Activated naive CD8-positive, alpha-beta T cell treated with anti-CD3 and anti-CD28 coated beads for 36 hours (primary cell): ENCODE data around the gene MPV17L2. TPM values are rescaled to one million over a fixed set of nuclear protein-coding genes. Genes with fewer than 3 reads are reported as not detected.
A peak's percentile ranks its signal among the peaks of the same experiment; 100 is the strongest.

Experiments
- DNase-seq: peaks from one replicate; pipeline ENCODE4 v3.0.0; 2021
- H3K27ac Mint-ChIP-seq: one replicate; pipeline ENCODE4 v1.8.0; 2022; ENCODE audit warnings: mild to moderate bottlenecking, moderate library complexity, mixed read lengths
- H3K27me3 Mint-ChIP-seq: one replicate; pipeline ENCODE4 v1.8.0; 2022; ENCODE audit warnings: mild to moderate bottlenecking, mixed read lengths
- H3K36me3 Mint-ChIP-seq: one replicate; pipeline ENCODE4 v1.8.0; 2021; ENCODE audit warnings: mild to moderate bottlenecking, mixed read lengths
- H3K4me1 Mint-ChIP-seq: one replicate; pipeline ENCODE4 v1.8.0; 2021; ENCODE audit warnings: mixed read lengths
- H3K4me3 Mint-ChIP-seq: one replicate; pipeline ENCODE4 v1.8.0; 2022; ENCODE audit warnings: mild to moderate bottlenecking, moderate library complexity, mixed read lengths
- H3K9me3 Mint-ChIP-seq: one replicate; pipeline ENCODE4 v1.8.0; 2022; ENCODE audit warnings: mixed read lengths
- total RNA-seq, 2 experiments: library from RNA; stranded (reverse); gene quantifications; one replicate each; pipeline ENCODE4 v1.2.3, GENCODE V29; 2021

MPV17L2 gene
- total RNA-seq, 2 experiments from 2014 or later: 15.2 to 16.7 TPM

- Mint-ChIP-seq H3K9me3 (no peaks in the 10 kb centered on the region), H3K27me3 (peaks cover 4% of the 10 kb centered on the region), H3K27ac (peak overlapping the region; percentile 82), H3K4me3 (peak overlapping the region; percentile 86), H3K4me1 (peaks cover 17% of the 10 kb centered on the region), H3K36me3 (peaks cover 8% of the 10 kb centered on the region)
- no peak for DNase-seq
Measured at GRCh38 chr19:18194181-18194530, 1.1 kb downstream of the MPV17L2 start.

GRCh38 chr19:18194554-18195238, 1.7 kb downstream of the MPV17L2 start:
- Mint-ChIP-seq H3K27me3 (peaks cover 4% of the 10 kb centered on the region), H3K4me3 (peak overlapping the region; percentile 86), H3K9me3 (no peaks in the 10 kb centered on the region), H3K27ac (peak overlapping the region; percentile 23), H3K36me3 (peaks cover 8% of the 10 kb centered on the region), H3K4me1 (peaks cover 17% of the 10 kb centered on the region)
- peak; percentile 22 for DNase-seq

DNA sequence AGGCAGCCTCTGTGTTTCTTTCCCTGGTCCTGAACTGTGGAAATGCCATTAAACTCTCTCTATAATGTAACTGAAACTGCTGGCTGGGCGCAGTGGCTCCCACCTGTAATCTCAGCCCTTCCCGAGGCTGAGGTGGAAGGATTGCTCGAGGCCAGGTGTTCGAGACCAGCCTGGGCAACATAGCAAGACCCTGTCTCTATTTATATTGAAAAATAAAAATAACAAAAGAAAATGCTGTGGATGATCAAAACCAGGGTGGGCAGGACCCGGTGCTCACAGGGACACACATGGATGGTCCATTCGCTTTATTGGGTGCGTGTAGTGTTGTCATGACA, 3.5 kb downstream of the MPV17L2 start:
- DNase-seq: no peak
- H3K27me3 Mint-ChIP-seq: peaks cover 4% of the 10 kb centered on the region
- H3K27ac Mint-ChIP-seq: no peak overlapping the region
- peaks cover 10% of the 10 kb centered on the region for H3K36me3 Mint-ChIP-seq
- peaks cover 17% of the 10 kb centered on the region for H3K4me1 Mint-ChIP-seq
- no peaks in the 10 kb centered on the region for H3K9me3 Mint-ChIP-seq
- no peak overlapping the region for H3K4me3 Mint-ChIP-seq

DNA sequence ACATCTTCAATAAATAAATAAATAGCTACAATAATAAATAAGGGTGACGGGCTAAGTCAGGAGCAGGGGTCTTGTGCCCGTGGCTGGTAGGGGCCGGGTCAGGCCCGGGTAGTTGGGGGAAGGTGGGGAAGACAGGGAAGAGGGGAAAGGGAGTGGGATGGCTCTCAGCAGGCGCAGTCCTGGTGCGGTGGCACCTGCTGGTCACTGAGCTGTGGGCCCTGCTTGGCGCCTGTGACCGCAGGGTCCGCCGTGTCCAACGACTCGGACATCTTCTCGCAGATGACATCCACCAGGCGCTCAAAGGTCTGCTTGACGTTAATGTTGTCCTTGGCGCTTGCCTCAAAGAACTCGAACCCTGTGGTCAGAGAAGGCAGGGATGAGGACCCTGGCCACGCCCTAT, 4.3 kb downstream of the MPV17L2 start:
- peaks cover 4% of the 10 kb centered on the region for H3K27me3 Mint-ChIP-seq
- no peak for DNase-seq
- H3K27ac Mint-ChIP-seq: no peak overlapping the region
- H3K4me3 Mint-ChIP-seq: no peak overlapping the region
- H3K9me3 Mint-ChIP-seq: no peaks in the 10 kb centered on the region
- peaks cover 15% of the 10 kb centered on the region for H3K36me3 Mint-ChIP-seq
- peaks cover 14% of the 10 kb centered on the region for H3K4me1 Mint-ChIP-seq

DNA sequence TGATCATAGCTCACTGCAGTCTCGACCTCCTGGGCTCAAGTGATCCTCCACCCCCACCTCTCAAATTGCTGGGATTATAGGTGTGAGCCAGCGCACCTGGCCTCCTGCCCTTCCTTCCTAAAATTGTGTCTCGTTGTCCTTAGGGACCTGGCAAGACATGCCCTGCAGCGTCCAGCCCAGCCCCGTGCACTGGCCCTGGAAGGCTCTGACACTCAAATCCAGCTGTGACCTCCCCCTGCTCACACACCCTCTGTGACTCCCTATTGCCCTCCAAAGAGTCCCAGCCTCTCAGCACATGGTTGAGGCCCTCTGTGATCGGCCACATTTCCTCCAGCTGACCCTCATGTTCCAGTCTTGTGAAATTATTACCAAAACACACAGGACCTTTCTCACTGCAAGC, 4.9 kb downstream of the MPV17L2 start:
- Mint-ChIP-seq H3K4me1 (peaks cover 14% of the 10 kb centered on the region), H3K36me3 (peaks cover 17% of the 10 kb centered on the region), H3K9me3 (no peaks in the 10 kb centered on the region), H3K27me3 (peaks cover under 1% of the 10 kb centered on the region), H3K4me3 (no peak overlapping the region), H3K27ac (peak overlapping the region; percentile 62)
- DNase-seq: no peak

- H3K36me3 Mint-ChIP-seq: peaks cover 16% of the 10 kb centered on the region
- no peak overlapping the region for H3K27ac Mint-ChIP-seq
- H3K4me1 Mint-ChIP-seq: peaks cover 18% of the 10 kb centered on the region
- H3K27me3 Mint-ChIP-seq: no peaks in the 10 kb centered on the region
- no peaks in the 10 kb centered on the region for H3K9me3 Mint-ChIP-seq
- no peak overlapping the region for H3K4me3 Mint-ChIP-seq
- no peak for DNase-seq
Measured at GRCh38 chr19:18198374-18198773, 5.4 kb downstream of the MPV17L2 start.

GRCh38 chr19:18202397-18202777, 9.4 kb downstream of the MPV17L2 start:
- no peaks in the 10 kb centered on the region for H3K27me3 Mint-ChIP-seq
- no peak overlapping the region for H3K27ac Mint-ChIP-seq
- H3K36me3 Mint-ChIP-seq: peaks cover 16% of the 10 kb centered on the region
- peak overlapping the region; percentile 90 for H3K4me3 Mint-ChIP-seq
- H3K4me1 Mint-ChIP-seq: peaks cover 15% of the 10 kb centered on the region
- no peaks in the 10 kb centered on the region for H3K9me3 Mint-ChIP-seq
- DNase-seq: no peak

- peak overlapping the region; percentile 84 for H3K27ac Mint-ChIP-seq
- H3K4me3 Mint-ChIP-seq: peak overlapping the region; percentile 90
- H3K36me3 Mint-ChIP-seq: peaks cover 16% of the 10 kb centered on the region
- H3K9me3 Mint-ChIP-seq: no peaks in the 10 kb centered on the region
- H3K4me1 Mint-ChIP-seq: peaks cover 15% of the 10 kb centered on the region
- DNase-seq: peak; percentile 48
- H3K27me3 Mint-ChIP-seq: no peaks in the 10 kb centered on the region
Measured at GRCh38 chr19:18202778-18203407, 9.9 kb downstream of the MPV17L2 start.

GRCh38 chr19:18203408-18203862, 10.4 kb downstream of the MPV17L2 start:
- Mint-ChIP-seq H3K36me3 (peaks cover 12% of the 10 kb centered on the region), H3K9me3 (no peaks in the 10 kb centered on the region), H3K27me3 (peaks cover under 1% of the 10 kb centered on the region), H3K4me3 (peak overlapping the region; percentile 90), H3K4me1 (peaks cover 15% of the 10 kb centered on the region), H3K27ac (peak overlapping the region; percentile 84)
- DNase-seq: no peak

DNA sequence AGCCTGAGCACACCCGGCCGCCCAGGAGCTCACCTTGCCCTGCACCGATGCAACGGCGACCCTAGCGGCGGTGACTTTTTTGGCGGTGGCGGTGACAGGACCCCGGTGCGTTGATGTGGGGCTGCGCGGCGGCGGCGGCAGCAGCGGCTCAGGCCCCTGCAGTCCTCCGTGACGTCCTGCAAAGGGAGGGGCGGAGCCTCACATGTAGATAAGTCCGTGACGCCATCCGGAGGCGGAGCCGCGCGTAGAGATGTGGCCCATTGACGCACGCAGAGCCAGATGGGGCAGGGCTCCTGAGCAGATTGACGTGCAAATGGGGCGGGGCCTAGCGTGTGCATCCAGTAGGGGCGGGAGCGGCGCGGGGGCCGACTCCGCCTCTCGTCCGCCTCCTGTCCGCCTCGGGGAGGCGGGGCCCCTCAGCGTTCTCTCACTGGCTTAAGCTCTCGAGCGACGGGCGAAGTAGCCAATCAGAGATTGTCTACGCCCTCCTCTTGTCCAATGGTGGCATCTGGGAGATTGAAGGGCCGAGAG, 10.9 kb downstream of the MPV17L2 start, which contains the start of gene RAB3A:
TSS of gene RAB3A (minus strand) at position 180 of the 531 bp plus-strand sequence. CDS start 1,302 bp downstream, outside the sequence.
- peak; percentile 100 for DNase-seq
- H3K27ac Mint-ChIP-seq: peak within 1 kb of the TSS; percentile 84
- peaks cover 16% of the 10 kb centered on the region for H3K4me1 Mint-ChIP-seq

DNA sequence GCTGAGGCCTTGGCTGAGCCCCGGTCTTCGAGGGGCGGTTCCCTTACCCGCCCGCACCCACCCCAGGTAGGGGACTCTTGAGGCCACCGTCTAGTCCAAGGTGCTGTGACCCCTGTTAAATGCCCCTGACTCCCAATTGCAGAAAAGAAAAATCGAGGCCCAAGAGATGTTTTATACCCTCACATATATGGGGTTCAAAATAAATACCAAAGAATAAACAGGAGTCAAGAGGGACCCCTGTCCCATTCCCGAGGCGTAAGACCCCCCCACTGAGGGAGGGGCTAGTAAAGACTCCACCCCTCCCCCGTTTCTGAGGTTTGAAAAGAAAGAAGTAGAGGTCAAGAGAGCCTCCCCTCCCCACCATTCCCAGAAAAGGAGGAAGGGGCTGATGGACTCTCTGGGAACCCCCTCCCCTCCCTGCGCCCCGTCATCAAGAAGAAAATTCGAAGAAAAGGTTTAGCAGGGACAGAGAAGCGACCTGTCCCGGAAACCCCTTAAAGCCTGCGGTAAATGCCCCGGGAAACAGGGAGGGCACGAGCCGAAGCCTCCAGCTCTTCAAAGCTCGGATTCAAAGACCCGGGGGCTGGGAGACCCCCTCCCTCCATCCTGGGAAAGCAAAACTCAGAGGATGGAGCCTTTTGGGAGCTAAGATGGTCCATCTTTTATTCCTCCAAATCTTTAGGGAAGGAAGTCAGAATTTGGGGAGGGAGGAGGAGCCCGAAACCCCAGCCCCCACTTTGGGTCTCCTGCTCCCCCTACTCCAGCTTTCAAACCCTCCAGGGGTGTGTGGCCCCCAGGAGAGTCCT, 11.6 kb downstream of the MPV17L2 start:
- peak overlapping the region; percentile 84 for H3K27ac Mint-ChIP-seq
- no peaks in the 10 kb centered on the region for H3K9me3 Mint-ChIP-seq
- H3K36me3 Mint-ChIP-seq: peaks cover 10% of the 10 kb centered on the region
- H3K27me3 Mint-ChIP-seq: peaks cover 8% of the 10 kb centered on the region
- H3K4me3 Mint-ChIP-seq: peak overlapping the region; percentile 83
- H3K4me1 Mint-ChIP-seq: peaks cover 16% of the 10 kb centered on the region
- DNase-seq: no peak

More for the DNA sequence above, 10.9 kb downstream of the MPV17L2 start, which contains the start of gene RAB3A:
- Mint-ChIP-seq H3K36me3 (peaks cover 10% of the 10 kb centered on the region), H3K27me3 (peaks cover 6% of the 10 kb centered on the region), H3K4me3 (peak within 1 kb of the TSS; percentile 90), H3K9me3 (no peaks in the 10 kb centered on the region)

DNA sequence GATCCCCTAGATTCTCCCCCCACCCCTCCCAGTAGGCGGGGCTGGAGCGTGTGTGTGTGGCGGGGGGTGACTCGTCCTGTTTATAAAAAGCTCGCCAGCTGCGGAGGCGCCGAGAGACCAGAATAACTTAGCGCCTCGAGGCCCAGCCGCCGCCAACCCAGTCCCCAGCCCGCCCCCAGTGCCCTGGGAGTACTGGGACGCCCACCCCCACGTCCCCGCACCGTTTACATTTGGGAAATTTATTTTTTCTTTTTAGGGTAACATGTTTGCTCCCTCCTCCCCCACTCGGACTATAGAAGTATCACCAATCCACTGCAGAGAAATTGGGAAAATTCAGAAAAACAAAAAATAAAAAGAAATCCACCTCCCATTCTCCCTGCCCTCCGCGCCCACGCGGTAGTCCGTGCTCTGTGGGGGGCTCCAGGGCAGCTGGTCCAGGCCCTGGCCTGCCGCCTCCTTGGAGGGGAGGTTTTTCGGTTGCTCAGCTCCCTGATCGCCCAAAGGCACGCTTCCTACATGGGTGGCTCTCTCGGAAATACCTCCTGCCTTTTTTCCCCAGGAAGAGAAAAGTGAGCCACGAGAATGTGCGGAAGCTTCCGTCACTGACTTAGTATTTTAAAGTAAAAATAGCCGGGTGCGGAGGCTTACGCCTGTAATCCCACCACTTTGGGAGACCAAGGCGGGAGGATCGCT, 12.3 kb downstream of the MPV17L2 start:
- peak overlapping the region; percentile 83 for H3K4me3 Mint-ChIP-seq
- peaks cover 16% of the 10 kb centered on the region for H3K4me1 Mint-ChIP-seq
- peaks cover 15% of the 10 kb centered on the region for H3K27me3 Mint-ChIP-seq
- H3K36me3 Mint-ChIP-seq: peaks cover 10% of the 10 kb centered on the region
- peak; percentile 71 for DNase-seq
- peak overlapping the region; percentile 63 for H3K27ac Mint-ChIP-seq
- H3K9me3 Mint-ChIP-seq: no peaks in the 10 kb centered on the region

- Mint-ChIP-seq H3K36me3 (peaks cover 10% of the 10 kb centered on the region), H3K9me3 (no peaks in the 10 kb centered on the region), H3K4me3 (no peak overlapping the region), H3K27ac (no peak overlapping the region), H3K27me3 (peaks cover 16% of the 10 kb centered on the region), H3K4me1 (peaks cover 16% of the 10 kb centered on the region)
- no peak for DNase-seq
Measured at GRCh38 chr19:18206018-18206417, 13.0 kb downstream of the MPV17L2 start.

DNA sequence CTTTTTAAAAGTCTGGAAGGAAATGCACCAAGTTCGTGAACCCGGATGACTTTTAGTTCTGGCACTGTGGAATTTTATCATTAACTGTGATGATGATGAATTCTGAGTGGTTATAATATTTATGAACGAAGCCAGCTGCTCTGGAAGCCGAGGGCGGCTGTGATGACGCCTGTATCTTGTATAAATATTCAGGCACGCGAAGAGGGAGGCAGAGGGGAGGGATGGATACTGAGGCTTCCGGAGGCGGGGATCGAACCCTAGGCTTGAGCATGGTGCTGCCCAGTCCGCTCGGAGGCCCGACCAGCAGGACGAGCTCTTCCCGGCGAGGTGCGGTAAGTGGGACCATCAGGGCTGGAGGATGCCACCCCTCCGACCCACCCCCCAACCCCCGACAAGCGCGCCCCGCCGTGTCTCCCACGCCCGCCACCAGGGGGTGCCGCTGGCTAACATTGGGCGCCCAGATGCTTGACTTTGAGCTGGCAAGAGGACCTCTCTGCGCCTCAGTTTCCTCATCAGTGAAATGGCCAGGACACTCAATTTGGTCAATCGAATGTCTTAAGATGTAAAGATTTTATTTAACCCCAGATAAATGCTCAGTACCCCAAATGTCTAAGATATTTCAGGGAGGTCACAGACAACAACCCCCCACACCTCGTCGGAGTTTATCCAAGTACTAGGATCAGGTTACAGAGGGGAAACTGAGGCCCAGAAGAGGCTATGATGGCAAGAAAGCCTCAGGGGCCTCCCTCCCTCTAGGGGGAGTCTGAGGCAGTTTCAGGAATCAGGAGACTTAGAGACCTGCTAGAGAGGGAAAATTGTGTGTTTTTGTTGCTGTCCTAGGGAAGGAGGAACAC, 15.3 kb downstream of the MPV17L2 start:
- DNase-seq: peak; percentile 56
- Mint-ChIP-seq H3K36me3 (no peaks in the 10 kb centered on the region), H3K9me3 (no peaks in the 10 kb centered on the region), H3K27me3 (peaks cover 16% of the 10 kb centered on the region), H3K4me3 (no peak overlapping the region), H3K27ac (no peak overlapping the region), H3K4me1 (peaks cover 9% of the 10 kb centered on the region)
